22Rv1 (cell line): ENCODE data around the gene GRM7.

Experiments
- ZFX ChIP-seq: fragments of 450-650 bp; IDR thresholded peaks from 2 replicates; pipeline ENCODE4 v1.6.1; 2017; ENCODE audit warnings: antibody characterized with exemption, borderline replicate concordance
- TF ChIP-seq, protein P1 (sequence below): fragments of 450-650 bp; IDR thresholded peaks from 2 replicates; pipeline ENCODE4 v1.5.1; 2017; ENCODE audit warnings: mild to moderate bottlenecking

DNA sequence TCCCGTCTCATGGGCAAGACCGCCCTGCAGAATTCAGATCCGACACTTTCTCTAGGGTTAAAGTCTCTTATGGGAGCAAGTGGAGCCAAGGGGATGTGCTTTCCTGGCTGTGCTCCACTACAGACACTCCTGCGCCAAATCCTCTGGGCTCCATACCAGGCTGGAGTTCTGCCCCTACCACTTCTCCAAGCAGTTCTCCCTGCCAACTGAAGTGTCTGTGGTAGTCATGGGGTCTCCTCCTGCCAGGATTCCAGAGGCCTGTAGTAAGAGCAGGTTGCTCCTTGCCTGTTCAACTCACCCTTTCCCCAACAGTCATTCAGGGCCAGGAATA is 403.2 kb downstream of the GRM7 start:
- TF ChIP-seq, protein P1, sequence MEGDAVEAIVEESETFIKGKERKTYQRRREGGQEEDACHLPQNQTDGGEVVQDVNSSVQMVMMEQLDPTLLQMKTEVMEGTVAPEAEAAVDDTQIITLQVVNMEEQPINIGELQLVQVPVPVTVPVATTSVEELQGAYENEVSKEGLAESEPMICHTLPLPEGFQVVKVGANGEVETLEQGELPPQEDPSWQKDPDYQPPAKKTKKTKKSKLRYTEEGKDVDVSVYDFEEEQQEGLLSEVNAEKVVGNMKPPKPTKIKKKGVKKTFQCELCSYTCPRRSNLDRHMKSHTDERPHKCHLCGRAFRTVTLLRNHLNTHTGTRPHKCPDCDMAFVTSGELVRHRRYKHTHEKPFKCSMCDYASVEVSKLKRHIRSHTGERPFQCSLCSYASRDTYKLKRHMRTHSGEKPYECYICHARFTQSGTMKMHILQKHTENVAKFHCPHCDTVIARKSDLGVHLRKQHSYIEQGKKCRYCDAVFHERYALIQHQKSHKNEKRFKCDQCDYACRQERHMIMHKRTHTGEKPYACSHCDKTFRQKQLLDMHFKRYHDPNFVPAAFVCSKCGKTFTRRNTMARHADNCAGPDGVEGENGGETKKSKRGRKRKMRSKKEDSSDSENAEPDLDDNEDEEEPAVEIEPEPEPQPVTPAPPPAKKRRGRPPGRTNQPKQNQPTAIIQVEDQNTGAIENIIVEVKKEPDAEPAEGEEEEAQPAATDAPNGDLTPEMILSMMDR = no peak
- TF ChIP-seq ZFX = no peak
